Measurements from ENCODE around the gene ACTG1.

The ACTG1 gene

DNA sequence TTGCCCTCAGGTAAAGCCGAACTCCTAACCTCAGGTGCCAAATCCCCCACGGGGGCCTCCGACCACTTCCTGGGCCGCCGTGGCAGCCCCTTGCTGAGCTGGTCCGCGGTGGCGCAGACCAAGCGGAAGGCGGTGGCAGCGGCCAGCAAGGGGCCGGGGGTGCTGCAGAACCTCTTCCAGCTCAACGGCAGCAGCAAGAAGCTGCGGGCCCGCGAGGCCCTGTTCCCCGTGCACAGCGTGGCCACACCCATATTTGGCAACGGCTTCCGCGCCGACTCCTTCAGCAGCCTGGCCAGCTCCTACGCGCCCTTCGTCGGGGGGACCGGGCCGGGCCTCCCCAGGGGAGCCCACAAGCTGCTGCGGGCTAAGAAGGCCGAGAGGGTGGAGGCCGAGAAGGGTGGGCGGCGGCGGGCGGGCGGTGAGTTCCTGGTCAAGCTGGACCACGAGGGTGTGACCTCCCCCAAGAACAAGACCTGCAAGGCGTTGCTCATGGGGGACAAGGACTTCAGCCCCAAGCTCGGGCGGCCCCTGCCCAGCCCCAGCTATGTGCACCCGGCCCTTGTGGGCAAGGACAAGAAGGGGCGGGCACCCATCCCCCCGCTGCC lies 51.6 kb downstream of the ACTG1 start:
- Mint-ChIP-seq H3K36me3 (ENCODE audit: low read depth) (peaks cover 61% of the 10 kb centered on the region), H3K9me3 (no peaks in the 10 kb centered on the region), H3K4me3 (peak overlapping the region; percentile 30), H3K27ac (no peak overlapping the region), H3K27me3 (peaks cover 1% of the 10 kb centered on the region), H3K4me1 (ENCODE audit: low read depth) (peaks cover 13% of the 10 kb centered on the region)
- intact Hi-C loops (cut with micrococcal nuclease): no loop called here

All from dendritic cell treated with granulocyte-macrophage colony-stimulating factor and Interleukin-4, amounts not matched to agents 40 ng/mL and 50 ng/mL, for 4 days (primary cell).